DND-41 (cell line): Measurements from ENCODE around the gene E2F4.

ENCODE experiments used
- EZH2 ChIP-seq: IDR thresholded peaks from 3 replicates; pipeline ENCODE4 v1.6.1; 2012; ENCODE audit warnings: borderline replicate concordance, low read depth, mild to moderate bottlenecking, moderate library complexity, low read length, inconsistent platforms; ENCODE audit not compliant: severe bottlenecking
- TF ChIP-seq, protein P1 (sequence below): IDR thresholded peaks from 2 replicates; pipeline ENCODE4 v1.5.1; 2012; ENCODE audit warnings: borderline replicate concordance, low read length, moderate library complexity, mild to moderate bottlenecking; ENCODE audit not compliant: poor library complexity, severe bottlenecking; ENCODE audit errors: extremely low read depth

DNA sequence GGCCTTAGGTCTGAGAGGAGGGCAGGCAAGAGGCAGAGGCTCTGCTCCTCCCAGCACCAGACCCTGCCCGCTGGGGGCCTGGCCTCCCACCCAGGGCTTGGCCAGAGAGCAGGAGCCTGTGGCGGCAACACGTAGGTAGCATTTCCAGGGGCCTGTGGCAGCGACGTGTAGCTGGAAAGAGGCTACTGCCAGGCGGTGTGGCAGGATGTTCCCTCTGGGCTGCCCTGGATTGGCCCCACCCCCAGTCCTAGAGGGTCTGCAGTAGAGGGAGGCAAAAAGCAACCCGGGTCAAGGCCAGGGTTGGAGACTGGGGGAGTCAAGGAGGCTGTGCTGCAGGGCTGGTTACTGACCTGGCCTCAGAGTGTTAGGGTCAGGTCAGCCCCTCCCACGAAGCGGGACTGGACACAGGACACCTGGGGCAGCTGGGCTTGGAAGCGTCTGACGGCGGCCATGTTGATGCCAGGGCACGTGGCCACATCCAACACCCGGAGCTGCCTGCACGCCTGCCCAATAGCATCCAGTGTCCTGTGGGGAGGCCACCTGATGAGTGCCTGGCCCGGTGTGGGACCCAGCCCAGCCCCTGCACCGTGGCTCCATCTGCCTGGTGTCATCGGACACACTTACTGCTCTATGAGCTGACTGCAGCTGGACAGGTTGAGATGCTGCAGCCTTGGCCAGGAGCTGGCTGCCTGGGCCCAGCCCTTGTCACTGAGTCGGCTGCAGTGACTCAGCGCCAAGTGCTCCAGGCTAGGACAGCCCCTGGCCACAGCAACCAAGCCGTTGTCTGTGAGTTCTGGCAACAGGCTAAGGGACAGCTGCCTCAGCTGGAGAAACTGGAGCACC lies 15.5 kb downstream of the E2F4 start:
- TF ChIP-seq, protein P1, sequence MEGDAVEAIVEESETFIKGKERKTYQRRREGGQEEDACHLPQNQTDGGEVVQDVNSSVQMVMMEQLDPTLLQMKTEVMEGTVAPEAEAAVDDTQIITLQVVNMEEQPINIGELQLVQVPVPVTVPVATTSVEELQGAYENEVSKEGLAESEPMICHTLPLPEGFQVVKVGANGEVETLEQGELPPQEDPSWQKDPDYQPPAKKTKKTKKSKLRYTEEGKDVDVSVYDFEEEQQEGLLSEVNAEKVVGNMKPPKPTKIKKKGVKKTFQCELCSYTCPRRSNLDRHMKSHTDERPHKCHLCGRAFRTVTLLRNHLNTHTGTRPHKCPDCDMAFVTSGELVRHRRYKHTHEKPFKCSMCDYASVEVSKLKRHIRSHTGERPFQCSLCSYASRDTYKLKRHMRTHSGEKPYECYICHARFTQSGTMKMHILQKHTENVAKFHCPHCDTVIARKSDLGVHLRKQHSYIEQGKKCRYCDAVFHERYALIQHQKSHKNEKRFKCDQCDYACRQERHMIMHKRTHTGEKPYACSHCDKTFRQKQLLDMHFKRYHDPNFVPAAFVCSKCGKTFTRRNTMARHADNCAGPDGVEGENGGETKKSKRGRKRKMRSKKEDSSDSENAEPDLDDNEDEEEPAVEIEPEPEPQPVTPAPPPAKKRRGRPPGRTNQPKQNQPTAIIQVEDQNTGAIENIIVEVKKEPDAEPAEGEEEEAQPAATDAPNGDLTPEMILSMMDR, result no peak
- TF ChIP-seq EZH2, result no peak
